Eye (tissue), 1 donor: ENCODE measurements around the gene RASSF8.

Source experiments
- DNase-seq: peaks from one replicate; pipeline ENCODE4 v3.0.0-alpha.2; 2015

The RASSF8 gene

DNA sequence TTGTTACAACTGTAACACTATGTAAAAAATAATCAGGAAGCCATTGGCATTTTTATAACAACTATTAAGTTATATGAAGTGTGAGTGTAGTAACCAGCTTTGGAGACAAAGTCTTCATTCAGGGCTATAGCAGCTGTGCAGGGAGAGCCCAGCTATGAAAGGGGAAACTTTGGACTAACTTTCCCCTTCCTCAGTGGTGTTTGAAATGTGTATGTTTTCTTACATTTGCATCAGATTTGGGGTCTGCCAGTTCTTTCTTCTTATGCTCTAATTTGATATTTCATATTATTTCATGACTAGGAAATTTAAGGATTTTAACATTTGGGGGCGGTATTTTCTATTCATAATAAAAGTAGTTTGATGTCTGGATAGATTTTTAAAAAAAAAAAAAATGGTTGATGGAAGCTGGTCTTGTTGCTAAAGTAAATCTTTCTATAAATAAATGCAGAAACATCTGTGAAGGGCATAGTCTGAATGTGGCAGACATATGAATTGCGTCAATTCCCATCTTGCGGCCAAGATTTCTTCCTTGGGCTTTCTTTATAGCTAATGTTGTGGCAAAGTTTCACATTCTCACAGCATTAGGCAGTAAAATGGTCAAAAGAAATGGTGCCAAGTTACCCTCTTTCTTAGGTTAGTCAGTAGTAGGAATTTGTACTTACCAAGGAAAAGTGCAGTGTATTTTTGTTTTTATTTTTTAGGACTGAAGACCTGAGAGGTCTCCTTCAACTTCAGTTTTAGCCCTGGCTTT lies 35.6 kb downstream of the RASSF8 start:
- DNase-seq = no peak

DNA sequence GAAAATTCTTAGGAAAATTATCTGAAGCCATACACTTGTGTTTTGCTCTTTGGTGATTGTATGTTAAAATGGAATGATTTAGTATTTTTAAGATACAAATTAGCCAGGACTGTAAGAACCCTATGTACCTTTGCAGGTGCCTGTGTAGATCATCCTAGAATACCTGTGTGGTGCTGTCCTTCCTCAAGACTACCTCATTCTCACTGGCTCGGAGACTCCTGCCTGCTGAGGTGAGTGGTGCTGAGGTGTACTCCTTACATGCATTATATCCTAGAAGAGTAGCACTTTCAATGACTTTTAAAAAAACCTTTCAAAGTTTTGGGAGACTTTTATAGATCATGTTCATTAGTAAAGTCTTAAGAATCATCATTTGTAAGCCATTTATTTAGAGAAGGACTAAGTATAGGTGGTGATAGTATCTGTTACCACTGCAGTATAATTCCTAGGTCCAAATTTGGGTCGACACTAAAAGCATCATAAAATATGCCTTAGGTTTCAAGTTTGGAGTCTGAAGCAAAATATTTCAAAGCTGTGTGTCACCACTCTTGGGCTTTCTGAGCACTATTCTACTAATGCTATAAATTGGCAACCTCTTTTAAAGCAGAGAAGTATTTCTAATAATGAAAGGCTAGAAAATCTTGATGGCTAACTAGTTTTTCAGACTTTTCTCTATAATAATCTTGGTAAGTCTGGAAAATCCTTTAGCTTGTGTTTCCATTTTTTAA lies 36.6 kb downstream of the RASSF8 start:
- DNase-seq = no peak

DNA sequence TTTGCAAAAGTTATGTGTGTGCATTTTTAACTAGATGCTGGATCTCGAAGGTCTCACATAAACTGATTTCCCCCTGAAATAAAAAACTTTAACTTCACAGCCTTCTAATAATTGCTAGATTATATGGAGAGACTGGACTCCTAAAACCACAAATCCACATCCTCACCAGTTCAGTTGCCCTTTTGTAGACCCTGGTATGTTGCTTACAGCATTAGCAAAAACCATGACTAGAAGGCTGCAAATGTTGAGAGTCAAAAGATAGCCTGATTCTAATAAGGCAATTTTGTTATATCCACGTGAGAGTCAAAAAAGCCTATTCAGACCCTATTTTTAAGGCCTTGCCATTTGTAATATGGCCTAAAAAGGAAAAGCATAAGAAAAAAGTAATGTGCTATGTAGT lies 37.4 kb downstream of the RASSF8 start:
- DNase-seq = no peak

- DNase-seq = no peak
Observed at GRCh38 chr12:25996677-25997076, 38.2 kb downstream of the RASSF8 start.

GRCh38 chr12:25997201-25997963 lies 38.9 kb downstream of the RASSF8 start:
- DNase-seq = peak; percentile 77

- DNase-seq = no peak
Observed at GRCh38 chr12:26000898-26001297, 42.4 kb downstream of the RASSF8 start.

DNA sequence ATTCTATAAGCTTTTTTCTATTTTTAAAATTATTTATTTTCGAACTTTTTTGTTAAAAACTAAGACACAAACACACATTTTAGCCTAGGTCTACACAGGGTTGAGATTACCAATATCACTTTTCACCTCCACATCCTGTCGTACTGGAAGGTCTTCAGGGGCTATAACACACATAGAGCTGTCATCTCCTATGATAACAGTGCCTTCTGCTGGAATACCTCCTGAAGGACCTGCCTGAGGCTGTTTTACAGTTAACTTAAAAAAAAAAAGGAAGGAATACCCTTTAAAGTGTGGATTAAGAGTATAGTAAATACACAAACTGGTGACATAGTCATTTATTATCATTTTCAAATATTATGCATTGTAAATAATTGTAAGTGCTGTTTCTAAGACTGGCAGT lies 43.0 kb downstream of the RASSF8 start:
- DNase-seq = no peak

- DNase-seq = no peak
Observed at GRCh38 chr12:26003065-26003464, 44.6 kb downstream of the RASSF8 start.

GRCh38 chr12:26007566-26007965 lies 49.1 kb downstream of the RASSF8 start:
- no peak for DNase-seq

- DNase-seq = no peak
Observed at GRCh38 chr12:26009593-26009992, 51.1 kb downstream of the RASSF8 start.

- no peak for DNase-seq
Observed at GRCh38 chr12:26010293-26010821, 51.9 kb downstream of the RASSF8 start.

- no peak for DNase-seq
Observed at GRCh38 chr12:26011099-26011498, 52.6 kb downstream of the RASSF8 start.

GRCh38 chr12:26014085-26014484 lies 55.6 kb downstream of the RASSF8 start:
- DNase-seq = no peak

GRCh38 chr12:26016516-26016915 lies 58.0 kb downstream of the RASSF8 start:
- no peak for DNase-seq

DNA sequence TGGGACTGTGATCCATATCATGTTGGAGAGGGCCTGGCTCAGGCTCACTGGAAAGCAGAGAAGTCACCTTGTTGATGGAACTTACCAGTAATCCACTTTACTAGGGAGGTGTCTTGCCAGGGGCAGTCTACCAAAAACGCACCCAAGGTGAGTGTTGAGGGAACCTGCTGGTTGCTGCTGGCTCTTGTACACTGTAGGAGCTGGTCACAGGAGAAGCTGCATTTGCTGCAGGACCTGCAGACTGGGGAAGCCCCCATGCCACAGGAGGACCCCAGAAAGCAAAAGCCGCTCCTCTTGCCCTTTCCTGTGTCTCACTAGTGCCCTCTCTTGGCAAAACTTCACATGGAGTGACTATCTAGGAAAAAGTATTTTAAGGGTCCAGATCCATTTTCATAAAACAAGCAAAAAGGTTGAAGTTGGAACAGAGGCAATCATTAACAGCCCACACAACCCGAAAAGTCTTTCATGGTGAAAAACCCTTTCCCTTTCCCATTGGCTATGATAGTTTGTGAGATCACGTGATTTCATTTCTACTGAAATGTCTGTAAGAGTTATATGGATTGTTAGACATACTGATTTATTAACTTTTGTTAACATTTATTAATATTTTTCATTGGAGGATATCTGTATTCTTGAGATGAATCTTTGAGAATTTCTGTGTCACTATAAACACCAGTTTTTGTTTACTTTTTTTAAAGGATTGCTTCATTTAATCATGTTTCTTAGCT lies 59.2 kb downstream of the RASSF8 start:
- peak; percentile 74 for DNase-seq

- no peak for DNase-seq
Observed at GRCh38 chr12:26018926-26019325, 60.4 kb downstream of the RASSF8 start.

GRCh38 chr12:26021534-26021933 lies 63.1 kb downstream of the RASSF8 start:
- no peak for DNase-seq

GRCh38 chr12:26022043-26022442 lies 63.6 kb downstream of the RASSF8 start:
- DNase-seq = no peak

DNA sequence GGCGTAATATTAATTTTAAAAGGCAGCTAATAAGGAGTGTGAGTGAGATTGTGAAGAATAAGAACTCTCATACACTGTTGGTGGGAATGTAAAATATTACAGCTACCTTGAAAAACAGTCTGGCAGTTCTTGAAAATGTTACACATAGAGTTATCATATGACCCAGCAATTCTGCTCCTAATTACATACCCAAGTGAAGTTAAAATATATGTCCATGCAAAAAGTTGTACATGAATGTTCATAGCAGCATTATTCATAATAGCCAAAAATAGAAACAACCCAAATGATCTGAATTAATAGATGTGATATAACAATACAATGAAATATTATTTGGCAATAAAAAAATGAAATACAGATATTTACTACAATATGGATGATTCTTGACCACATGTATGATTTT lies 68.2 kb downstream of the RASSF8 start:
- no peak for DNase-seq

DNA sequence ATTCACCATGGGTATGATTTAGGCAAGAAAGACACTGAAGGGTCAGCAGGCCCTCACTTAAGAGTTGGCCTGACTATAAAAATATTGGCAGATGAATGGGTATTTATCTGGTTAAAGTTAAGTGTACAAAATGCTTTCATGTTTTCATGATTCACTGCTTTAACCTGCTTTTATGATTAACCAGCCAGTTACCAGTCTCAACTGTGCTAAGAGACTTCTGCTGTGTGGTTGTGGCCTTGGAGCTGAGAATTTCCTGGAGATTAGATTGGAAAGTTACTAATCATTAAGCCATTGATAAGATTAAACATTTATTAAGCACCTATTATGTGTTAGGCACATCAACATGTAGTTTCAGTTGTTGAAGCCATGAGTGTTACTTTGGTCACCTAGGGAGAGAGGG lies 68.9 kb downstream of the RASSF8 start:
- no peak for DNase-seq

- peak; percentile 78 for DNase-seq
Observed at GRCh38 chr12:26028953-26029735, 70.7 kb downstream of the RASSF8 start.

GRCh38 chr12:26029736-26030022 lies 71.2 kb downstream of the RASSF8 start:
- DNase-seq = no peak
